Measurements from ENCODE around the gene JMJD8.

GRCh38 chr16:641326-642188 is 42.6 kb downstream of the JMJD8 start, which contains the start of gene MCRIP2:
- TF ChIP-seq, protein P1, sequence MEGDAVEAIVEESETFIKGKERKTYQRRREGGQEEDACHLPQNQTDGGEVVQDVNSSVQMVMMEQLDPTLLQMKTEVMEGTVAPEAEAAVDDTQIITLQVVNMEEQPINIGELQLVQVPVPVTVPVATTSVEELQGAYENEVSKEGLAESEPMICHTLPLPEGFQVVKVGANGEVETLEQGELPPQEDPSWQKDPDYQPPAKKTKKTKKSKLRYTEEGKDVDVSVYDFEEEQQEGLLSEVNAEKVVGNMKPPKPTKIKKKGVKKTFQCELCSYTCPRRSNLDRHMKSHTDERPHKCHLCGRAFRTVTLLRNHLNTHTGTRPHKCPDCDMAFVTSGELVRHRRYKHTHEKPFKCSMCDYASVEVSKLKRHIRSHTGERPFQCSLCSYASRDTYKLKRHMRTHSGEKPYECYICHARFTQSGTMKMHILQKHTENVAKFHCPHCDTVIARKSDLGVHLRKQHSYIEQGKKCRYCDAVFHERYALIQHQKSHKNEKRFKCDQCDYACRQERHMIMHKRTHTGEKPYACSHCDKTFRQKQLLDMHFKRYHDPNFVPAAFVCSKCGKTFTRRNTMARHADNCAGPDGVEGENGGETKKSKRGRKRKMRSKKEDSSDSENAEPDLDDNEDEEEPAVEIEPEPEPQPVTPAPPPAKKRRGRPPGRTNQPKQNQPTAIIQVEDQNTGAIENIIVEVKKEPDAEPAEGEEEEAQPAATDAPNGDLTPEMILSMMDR (tag by site-specific recombination; IDR thresholded peaks at IDR 0.05), result no peak
- TF ChIP-seq KLF7 (tag by site-specific recombination; IDR thresholded peaks at IDR 0.05; ENCODE audit: borderline replicate concordance) (no peak), GLI2 (tag by site-specific recombination; IDR thresholded peaks at IDR 0.05; ENCODE audit: borderline replicate concordance, low read depth) (no peak), ZNF514 (tag by site-specific recombination; IDR thresholded peaks at IDR 0.05) (no peak), ZSCAN18 (tag by site-specific recombination; IDR thresholded peaks at IDR 0.05) (no peak), ZBTB21 (tag by site-specific recombination; IDR thresholded peaks at IDR 0.05) (no peak), ZNF114 (tag by site-specific recombination; IDR thresholded peaks at IDR 0.05) (no peak), ZEB2 (tag by site-specific recombination; IDR thresholded peaks at IDR 0.05) (no peak)
- TF ChIP-seq, protein P2, sequence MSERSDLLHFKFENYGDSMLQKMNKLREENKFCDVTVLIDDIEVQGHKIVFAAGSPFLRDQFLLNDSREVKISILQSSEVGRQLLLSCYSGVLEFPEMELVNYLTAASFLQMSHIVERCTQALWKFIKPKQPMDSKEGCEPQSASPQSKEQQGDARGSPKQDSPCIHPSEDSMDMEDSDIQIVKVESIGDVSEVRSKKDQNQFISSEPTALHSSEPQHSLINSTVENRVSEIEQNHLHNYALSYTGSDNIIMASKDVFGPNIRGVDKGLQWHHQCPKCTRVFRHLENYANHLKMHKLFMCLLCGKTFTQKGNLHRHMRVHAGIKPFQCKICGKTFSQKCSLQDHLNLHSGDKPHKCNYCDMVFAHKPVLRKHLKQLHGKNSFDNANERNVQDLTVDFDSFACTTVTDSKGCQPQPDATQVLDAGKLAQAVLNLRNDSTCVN (tag by site-specific recombination; optimal IDR thresholded peaks at IDR 0.05), result peak; percentile 41
- TF ChIP-seq, protein P3, sequence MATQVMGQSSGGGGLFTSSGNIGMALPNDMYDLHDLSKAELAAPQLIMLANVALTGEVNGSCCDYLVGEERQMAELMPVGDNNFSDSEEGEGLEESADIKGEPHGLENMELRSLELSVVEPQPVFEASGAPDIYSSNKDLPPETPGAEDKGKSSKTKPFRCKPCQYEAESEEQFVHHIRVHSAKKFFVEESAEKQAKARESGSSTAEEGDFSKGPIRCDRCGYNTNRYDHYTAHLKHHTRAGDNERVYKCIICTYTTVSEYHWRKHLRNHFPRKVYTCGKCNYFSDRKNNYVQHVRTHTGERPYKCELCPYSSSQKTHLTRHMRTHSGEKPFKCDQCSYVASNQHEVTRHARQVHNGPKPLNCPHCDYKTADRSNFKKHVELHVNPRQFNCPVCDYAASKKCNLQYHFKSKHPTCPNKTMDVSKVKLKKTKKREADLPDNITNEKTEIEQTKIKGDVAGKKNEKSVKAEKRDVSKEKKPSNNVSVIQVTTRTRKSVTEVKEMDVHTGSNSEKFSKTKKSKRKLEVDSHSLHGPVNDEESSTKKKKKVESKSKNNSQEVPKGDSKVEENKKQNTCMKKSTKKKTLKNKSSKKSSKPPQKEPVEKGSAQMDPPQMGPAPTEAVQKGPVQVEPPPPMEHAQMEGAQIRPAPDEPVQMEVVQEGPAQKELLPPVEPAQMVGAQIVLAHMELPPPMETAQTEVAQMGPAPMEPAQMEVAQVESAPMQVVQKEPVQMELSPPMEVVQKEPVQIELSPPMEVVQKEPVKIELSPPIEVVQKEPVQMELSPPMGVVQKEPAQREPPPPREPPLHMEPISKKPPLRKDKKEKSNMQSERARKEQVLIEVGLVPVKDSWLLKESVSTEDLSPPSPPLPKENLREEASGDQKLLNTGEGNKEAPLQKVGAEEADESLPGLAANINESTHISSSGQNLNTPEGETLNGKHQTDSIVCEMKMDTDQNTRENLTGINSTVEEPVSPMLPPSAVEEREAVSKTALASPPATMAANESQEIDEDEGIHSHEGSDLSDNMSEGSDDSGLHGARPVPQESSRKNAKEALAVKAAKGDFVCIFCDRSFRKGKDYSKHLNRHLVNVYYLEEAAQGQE (tag by site-specific recombination; IDR thresholded peaks at IDR 0.05), result no peak

All from HEK293 (cell line).